HCT116 (cell line): Measurements from ENCODE around the gene PIGL. TPM values are rescaled to one million over a fixed set of nuclear protein-coding genes. Genes with fewer than 3 reads are reported as not detected.

Experiments used
- ATAC-seq: fragments of 200-7000 bp; cut with Tn5 transposase; 2 replicates; pipeline ENCODE4 v1.9.1; 2020; ENCODE audit warnings: mild to moderate bottlenecking, moderate library complexity
- BruUV-seq: library from RNA; stranded (reverse); fragments of 400-500 nt; replicated peaks from 2 replicates; lab custom pipeline; 2021; lab: Mats Ljungman, UMichigan
- CTCF ChIA-PET: fragments of 300-600 bp; sonication (Branson Sonifier 250); formaldehyde crosslinking; loops from one replicate; lab custom pipeline; 2021; ENCODE audit warnings: antibody characterized with exemption; lab: Charles Lee
- POLR2A ChIA-PET: fragments of 300-600, 350-600 bp; sonication (Branson Sonifier 250); formaldehyde crosslinking; loops from one replicate; lab custom pipeline; 2021; ENCODE audit warnings: antibody characterized with exemption; lab: Charles Lee
- RAD21 ChIA-PET, 2 experiments: fragments of 300-600 bp; sonication (Branson Sonifier 250); formaldehyde crosslinking; loops; one replicate each; lab custom pipeline; 2023; ENCODE audit warnings: low total read pairs in 2 of 2; ENCODE audit not compliant: uncharacterized antibody in 2 of 2, unreplicated experiment in 2 of 2, low non-redundant PET in 1 of 2; lab: Charles Lee
- DNase-seq: peaks from one replicate; pipeline ENCODE4 v3.0.0-alpha.2; 2010; ENCODE audit warnings: low read depth, low spot score
- H2AFZ ChIP-seq: fragments of 200-600 bp; shearing (Covaris generic), sonication (generic); 2 replicates; pipeline ENCODE4 v1.6.1; 2017; ENCODE audit warnings: low read depth, mixed run types, mixed read lengths, antibody characterized with exemption, low read length; ENCODE audit not compliant: poor library complexity, severe bottlenecking
- H3K27ac ChIP-seq: 2 replicates; pipeline ENCODE4 v1.5.1; 2012; ENCODE audit warnings: low read depth, low read length
- H3K27me3 ChIP-seq: fragments of 200-600 bp; sonication (generic); 2 replicates; pipeline ENCODE4 v1.6.1; 2016; ENCODE audit warnings: mixed run types, low read length, mixed read lengths; ENCODE audit not compliant: insufficient read depth
- H3K36me3 ChIP-seq, 2 experiments: fragments of 200-500 bp in 1 of 2; fragments of 200-600 bp in 1 of 2; sonication (Bioruptor generic) in 1 of 2; sonication (generic) in 1 of 2; 2 replicates each; pipeline versions ENCODE4 v1.5.1 to v1.6.1; 2014 to 2016; ENCODE audit warnings: low read length in 2 of 2, inconsistent platforms in 1 of 2, mixed read lengths in 1 of 2, mixed run types in 1 of 2; ENCODE audit not compliant: insufficient read depth in 2 of 2, control insufficient read depth in 1 of 2
- H3K4me1 ChIP-seq, 2 experiments: fragments of 200-600 bp in 1 of 2; sonication (generic) in 1 of 2; 2 replicates each; pipeline versions ENCODE4 v1.5.1 to v1.6.1; 2012 to 2017; ENCODE audit warnings: low read length in 2 of 2, inconsistent platforms in 1 of 2, mild to moderate bottlenecking in 1 of 2, mixed read lengths in 1 of 2, mixed run types in 1 of 2, moderate library complexity in 1 of 2; ENCODE audit not compliant: insufficient read depth in 2 of 2, control insufficient read depth in 1 of 2
- H3K4me2 ChIP-seq: fragments of 200-600 bp; sonication (generic); 2 replicates; pipeline ENCODE4 v1.6.1; 2017; ENCODE audit warnings: mixed run types, low read length, mixed read lengths
- H3K4me3 ChIP-seq, 2 experiments: fragments of 200-600 bp in 1 of 2; sonication (generic) in 1 of 2; replicated peaks in 1 of 2; 2 replicates each; pipeline ENCODE4 v1.5.1; 2011 to 2016; ENCODE audit warnings: low read length in 2 of 2, control low read depth in 1 of 2, low read depth in 1 of 2, mild to moderate bottlenecking in 1 of 2, mixed read lengths in 1 of 2, mixed run types in 1 of 2
- H3K79me2 ChIP-seq: fragments of 200-600 bp; sonication (generic); 2 replicates; pipeline ENCODE4 v1.6.1; 2017; ENCODE audit warnings: mild to moderate bottlenecking, mixed run types, low read length, moderate library complexity, mixed read lengths; ENCODE audit not compliant: insufficient read depth
- H3K9ac ChIP-seq: fragments of 200-600 bp; sonication (generic); 2 replicates; pipeline ENCODE4 v1.6.1; 2016; ENCODE audit warnings: low read length, mixed read lengths
- H3K9me2 ChIP-seq: fragments of 200-600 bp; sonication (generic), shearing (Covaris generic); 2 replicates; pipeline ENCODE4 v1.6.1; 2017; ENCODE audit warnings: mixed run types, mild to moderate bottlenecking, moderate library complexity; ENCODE audit not compliant: insufficient read depth
- H3K9me3 ChIP-seq, 2 experiments: fragments of 200-500 bp in 1 of 2; fragments of 200-600 bp in 1 of 2; sonication (Bioruptor generic) in 1 of 2; sonication (generic) in 1 of 2; 2 replicates each; pipeline ENCODE4 v1.6.1; 2014 to 2017; ENCODE audit warnings: low read length in 2 of 2, mixed read lengths in 2 of 2, inconsistent platforms in 1 of 2, low read depth in 1 of 2, mild to moderate bottlenecking in 1 of 2, mixed run types in 1 of 2, moderate library complexity in 1 of 2; ENCODE audit not compliant: control insufficient read depth in 1 of 2, insufficient read depth in 1 of 2
- H4K20me1 ChIP-seq: fragments of 200-600 bp; sonication (generic), shearing (Covaris generic); 2 replicates; pipeline ENCODE4 v1.6.1; 2017; ENCODE audit warnings: mixed run types, mild to moderate bottlenecking, moderate library complexity; ENCODE audit not compliant: insufficient read depth
- CBX3 ChIP-seq: IDR thresholded peaks from 2 replicates; pipeline ENCODE4 v1.6.1; 2012; ENCODE audit warnings: low read depth
- CEBPB ChIP-seq: IDR thresholded peaks from 2 replicates; pipeline ENCODE4 v1.6.1; 2012; ENCODE audit warnings: low read depth
- EGR1 ChIP-seq: IDR thresholded peaks from 2 replicates; pipeline ENCODE4 v1.6.1; 2012; ENCODE audit warnings: low read depth
- ELF1 ChIP-seq: IDR thresholded peaks from 2 replicates; pipeline ENCODE4 v1.6.1; 2012; ENCODE audit warnings: low read depth, borderline replicate concordance
- EZH2phosphoT487 ChIP-seq: fragments of 200-600 bp; IDR thresholded peaks from 2 replicates; pipeline ENCODE4 v1.6.1; 2018; ENCODE audit warnings: antibody characterized with exemption, borderline replicate concordance
- JUND ChIP-seq: IDR thresholded peaks from 2 replicates; pipeline ENCODE4 v1.6.1; 2012
- POLR2A ChIP-seq: IDR thresholded peaks from 2 replicates; pipeline ENCODE4 v1.7.0; 2011; ENCODE audit warnings: borderline replicate concordance; ENCODE audit not compliant: insufficient read depth, insufficient read length; ENCODE audit errors: extremely low read depth
- POLR2AphosphoS5 ChIP-seq: IDR thresholded peaks from 2 replicates; pipeline ENCODE4 v1.6.1; 2011; ENCODE audit warnings: mild to moderate bottlenecking, low read depth, low read length, moderate library complexity
- RAD21 ChIP-seq: IDR thresholded peaks from 2 replicates; pipeline ENCODE4 v1.6.1; 2012; ENCODE audit warnings: low read depth, mild to moderate bottlenecking
- REST ChIP-seq: IDR thresholded peaks from 2 replicates; pipeline ENCODE4 v1.6.1; 2012; ENCODE audit warnings: low read depth
- SIN3A ChIP-seq: IDR thresholded peaks from 2 replicates; pipeline ENCODE4 v1.6.1; 2012; ENCODE audit warnings: low read depth
- SP1 ChIP-seq: IDR thresholded peaks from 2 replicates; pipeline ENCODE4 v1.6.1; 2012; ENCODE audit warnings: low read depth
- SRF ChIP-seq: IDR thresholded peaks from 2 replicates; pipeline ENCODE4 v1.6.1; 2012; ENCODE audit warnings: low read depth
- ZFX ChIP-seq: fragments of 450-650 bp; IDR thresholded peaks from 2 replicates; pipeline ENCODE4 v1.6.1; 2017
- intact Hi-C: fragments of 100-400 bp; cut with micrococcal nuclease; formaldehyde crosslinking; loops from 2 replicates; pipeline ENCODE4 v1.10.0; 2022
- total RNA-seq: library from RNA; stranded (reverse); gene quantifications from one replicate; pipeline ENCODE4 v1.2.1, GENCODE V29; 2021; ENCODE audit not compliant: unreplicated experiment

PIGL gene
- total RNA-seq, 1 experiment from 2014 or later = 36.8 TPM

- no peak for TF ChIP-seq REST
- no peak for TF ChIP-seq RAD21
- TF ChIP-seq SRF = no peak
- no peak for TF ChIP-seq ZFX
- no peak for TF ChIP-seq EGR1
- TF ChIP-seq CBX3 = no peak
- no peak for TF ChIP-seq ELF1
- no peak for TF ChIP-seq JUND
- TF ChIP-seq SIN3A = no peak
- no peak for TF ChIP-seq CEBPB
- TF ChIP-seq EZH2phosphoT487 = no peak
- TF ChIP-seq POLR2AphosphoS5 = no peak
Observed at GRCh38 chr17:16297367-16298139, 80.5 kb downstream of the PIGL start (continued).

DNA sequence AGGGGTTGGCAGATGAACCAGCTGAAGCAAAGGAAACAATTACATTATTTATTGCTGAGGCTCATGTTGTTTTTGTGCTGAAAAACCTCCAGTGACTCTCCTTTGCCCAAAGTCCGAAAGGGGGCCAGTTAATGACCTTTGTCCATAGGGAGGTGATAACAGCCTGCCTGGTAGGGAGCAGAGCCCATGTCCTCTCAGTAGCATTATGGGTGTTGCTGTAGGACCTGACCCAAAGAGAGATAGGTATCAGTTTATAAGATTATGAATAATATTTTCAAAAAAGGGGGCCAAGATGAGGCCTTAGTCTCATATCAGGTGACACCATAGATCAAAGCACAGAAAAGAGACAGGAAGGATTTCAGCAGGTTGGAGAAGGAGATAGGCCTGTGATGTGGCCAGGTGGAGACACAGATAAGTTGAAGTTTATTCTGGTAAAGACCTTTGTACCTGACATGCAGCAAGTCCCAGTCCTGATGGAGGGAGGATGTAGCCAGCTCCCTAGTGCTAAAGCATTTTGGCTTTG lies 81.2 kb downstream of the PIGL start:
- no peaks in the 10 kb centered on the region for H3K27me3 ChIP-seq
- H3K9me3 ChIP-seq = no peaks in the 10 kb centered on the region
- H4K20me1 ChIP-seq = no peaks in the 10 kb centered on the region
- ChIA-PET CTCF (interaction anchor here (1.6 kb wide), 1 partner anchor 12 kb away, joined by 6 read pairs; no protein-coding TSS in a partner anchor), POLR2A (interaction anchor here (1.0 to 2.0 kb wide), 3 partner anchors 13 to 140 kb away, joined by 3 to 8 read pairs (median 6); partner anchors contain the start of gene UBB), RAD21 (interaction anchor here in 1 of 2 experiments (1.0 kb wide), 1 partner anchor 143 kb away, joined by 3 read pairs; no protein-coding TSS in a partner anchor)
- H3K4me2 ChIP-seq = no peak overlapping the region; the same call in 1 of the 2 replicates
- no peaks in the 10 kb centered on the region for H3K36me3 ChIP-seq
- no peaks in the 10 kb centered on the region for H3K79me2 ChIP-seq
- no peaks in the 10 kb centered on the region for H3K9me2 ChIP-seq
- H2AFZ ChIP-seq = no peak overlapping the region
- DNase-seq = no peak
- no peak overlapping the region for H3K9ac ChIP-seq
- TF ChIP-seq POLR2A = no peak
- no peak for TF ChIP-seq REST
- TF ChIP-seq CEBPB = no peak
- TF ChIP-seq JUND = no peak
- TF ChIP-seq SP1 = no peak
- BruUV-seq = no TSS peak
- peak overlapping the region; percentile 18 for H3K27ac ChIP-seq
- no peak overlapping the region for H3K4me3 ChIP-seq
- no peak for ATAC-seq
- H3K4me1 ChIP-seq = peaks cover 58 to 65% of the 10 kb centered on the region in 2 experiments
- intact Hi-C loops = no loop called here
